Kidney capillary endothelial cell (primary cell): ENCODE results near the gene KICS2.
A peak's percentile ranks its signal among the peaks of the same experiment; 100 is the strongest.
"Not testable (repeated sequence)": the region's sequence is repeated elsewhere in the genome, so short reads cannot be mapped to it uniquely, and the experiment has no call there.

Experiments used
- DNase-seq: peaks from one replicate; pipeline ENCODE4 v3.0.0-alpha.2; 2018; ENCODE audit warnings: low spot score

The KICS2 gene

GRCh38 chr12:64216239-64216638 lies 5.9 kb downstream of the KICS2 start:
- DNase-seq, result no peak

GRCh38 chr12:64212119-64212746 lies 9.9 kb downstream of the KICS2 start:
- no peak for DNase-seq

GRCh38 chr12:64207453-64207852 lies 14.6 kb downstream of the KICS2 start:
- DNase-seq, result no peak

GRCh38 chr12:64205542-64205941 lies 16.6 kb downstream of the KICS2 start:
- no peak for DNase-seq

- no peak for DNase-seq
These were observed 18.3 kb downstream of the KICS2 start for GRCh38 chr12:64203775-64204174.

- no peak for DNase-seq
These were observed 19.1 kb downstream of the KICS2 start for GRCh38 chr12:64203036-64203435.

- not testable (repeated sequence) for DNase-seq
These were observed 26.3 kb downstream of the KICS2 start for GRCh38 chr12:64195841-64196240.

- DNase-seq, result no peak
These were observed 27.6 kb downstream of the KICS2 start for GRCh38 chr12:64194333-64195149.

- no peak for DNase-seq
These were observed 28.2 kb downstream of the KICS2 start for GRCh38 chr12:64193931-64194330.

- no peak for DNase-seq
These were observed 29.3 kb downstream of the KICS2 start for GRCh38 chr12:64192644-64193444.

GRCh38 chr12:64190140-64190539 lies 32.0 kb downstream of the KICS2 start:
- no peak for DNase-seq

- no peak for DNase-seq
These were observed 32.6 kb downstream of the KICS2 start for GRCh38 chr12:64189530-64189929.

- DNase-seq, result no peak
These were observed 34.3 kb downstream of the KICS2 start for GRCh38 chr12:64187794-64188193.

- peak; percentile 68 for DNase-seq
These were observed 34.7 kb downstream of the KICS2 start for GRCh38 chr12:64187370-64187769.

GRCh38 chr12:64186789-64187188 lies 35.3 kb downstream of the KICS2 start:
- no peak for DNase-seq

- no peak for DNase-seq
These were observed 37.9 kb downstream of the KICS2 start for GRCh38 chr12:64184216-64184615.

- DNase-seq, result peak; percentile 94
These were observed 40.4 kb downstream of the KICS2 start for GRCh38 chr12:64181430-64182291.

- DNase-seq, result peak; percentile 89
These were observed 41.1 kb downstream of the KICS2 start for GRCh38 chr12:64180951-64181350.

GRCh38 chr12:64178122-64178521 lies 44.0 kb downstream of the KICS2 start:
- no peak for DNase-seq

- no peak for DNase-seq
These were observed 45.1 kb downstream of the KICS2 start for GRCh38 chr12:64177001-64177400.

- no peak for DNase-seq
These were observed 46.7 kb downstream of the KICS2 start for GRCh38 chr12:64175254-64175945.
